Forelimb muscle (tissue), 1 donor: ENCODE results near the gene IGF1R. TPM values are rescaled to one million over a fixed set of nuclear protein-coding genes. Genes with fewer than 3 reads are reported as not detected.
"Not testable (repeated sequence)": the region's sequence is repeated elsewhere in the genome, so short reads cannot be mapped to it uniquely, and the experiment has no call there.

Experiments
- DNase-seq: peaks from one replicate; pipeline ENCODE4 v3.0.0-alpha.2; 2013; ENCODE audit warnings: low read depth
- polyA plus RNA-seq: library from polyadenylated mRNA; unstranded; fragments of 120-200 nt; gene quantifications from one replicate; pipeline ENCODE4 v1.2.1, GENCODE V29; 2013; ENCODE audit not compliant: insufficient read length

The IGF1R gene
- 14.9 TPM for polyA plus RNA-seq

- DNase-seq: peak; percentile 85
These were observed at the start of gene IGF1R for GRCh38 chr15:98647774-98648653. Gene IGF1R (plus strand): TSS chr15:98648539. CDS start chr15:98649582, 1,043 bp downstream.

GRCh38 chr15:98599909-98600691, 48.2 kb upstream of the IGF1R start:
- peak; percentile 34 for DNase-seq

GRCh38 chr15:98604983-98605382, 43.4 kb upstream of the IGF1R start:
- no peak for DNase-seq

- DNase-seq: no peak
These were observed 39.0 kb upstream of the IGF1R start for GRCh38 chr15:98609144-98609852.

- no peak for DNase-seq
These were observed 37.3 kb upstream of the IGF1R start for GRCh38 chr15:98610991-98611390.

- no peak for DNase-seq
These were observed 36.5 kb upstream of the IGF1R start for GRCh38 chr15:98611808-98612207.

GRCh38 chr15:98612490-98613110, 35.7 kb upstream of the IGF1R start:
- DNase-seq: no peak

- no peak for DNase-seq
These were observed 33.7 kb upstream of the IGF1R start for GRCh38 chr15:98614681-98615080.

- DNase-seq: no peak
These were observed 31.9 kb upstream of the IGF1R start for GRCh38 chr15:98616397-98616796.

GRCh38 chr15:98617328-98617980, 30.9 kb upstream of the IGF1R start:
- DNase-seq: no peak

- DNase-seq: not testable (repeated sequence)
These were observed 29.8 kb upstream of the IGF1R start for GRCh38 chr15:98618576-98618975.

GRCh38 chr15:98620020-98620419, 28.3 kb upstream of the IGF1R start:
- no peak for DNase-seq

GRCh38 chr15:98621021-98621420, 27.3 kb upstream of the IGF1R start:
- no peak for DNase-seq

GRCh38 chr15:98625614-98626013, 22.7 kb upstream of the IGF1R start:
- DNase-seq: no peak

- no peak for DNase-seq
These were observed 22.2 kb upstream of the IGF1R start for GRCh38 chr15:98626153-98626552.

GRCh38 chr15:98628216-98628615, 20.1 kb upstream of the IGF1R start:
- DNase-seq: no peak

GRCh38 chr15:98635848-98636247, 12.5 kb upstream of the IGF1R start:
- DNase-seq: no peak

GRCh38 chr15:98643115-98643514, 5.2 kb upstream of the IGF1R start:
- DNase-seq: no peak

- no peak for DNase-seq
These were observed 1.8 kb upstream of the IGF1R start for GRCh38 chr15:98646546-98647025.

- no peak for DNase-seq
These were observed 1.1 kb upstream of the IGF1R start for GRCh38 chr15:98647026-98647773.
